Breast epithelium (tissue), 4 donors: Measurements from ENCODE around the gene UBE3C. TPM values are rescaled to one million over a fixed set of nuclear protein-coding genes. Genes with fewer than 3 reads are reported as not detected.
"Not testable (repeated sequence)": the region's sequence is repeated elsewhere in the genome, so short reads cannot be mapped to it uniquely, and the experiment has no call there.

Experiments
- DNase-seq, 2 donors: peaks; one replicate each; pipeline ENCODE4 v3.0.0-alpha.2; 2019; ENCODE audit warnings: low spot score in 2 of 2
- H3K27ac ChIP-seq, 2 donors: fragments of 200-600 bp; sonication (generic) in 1 of 2; one replicate each; pipeline ENCODE4 v1.5.1; 2016 to 2019; ENCODE audit warnings: mild to moderate bottlenecking in 1 of 2
- H3K27me3 ChIP-seq, 2 donors: fragments of 200-600 bp; sonication (generic) in 1 of 2; one replicate each; pipeline versions ENCODE4 v1.5.1 to v1.6.0; 2017 to 2019; ENCODE audit warnings: control low read depth in 1 of 2, mild to moderate bottlenecking in 1 of 2
- H3K36me3 ChIP-seq: fragments of 200-600 bp; one replicate; pipeline ENCODE4 v1.5.1; 2019
- H3K4me1 ChIP-seq, 2 donors: fragments of 200-600 bp; sonication (generic); one replicate each; pipeline ENCODE4 v1.5.1; 2016 to 2019; ENCODE audit warnings: control low read depth in 1 of 2
- H3K4me3 ChIP-seq, 3 donors: fragments of 200-600 bp; sonication (generic); 1 replicate in 2 of 3; 2 replicates in 1 of 3; pipeline ENCODE4 v1.5.1; 2016 to 2019; ENCODE audit warnings: mild to moderate bottlenecking in 3 of 3, moderate library complexity in 2 of 3
- H3K9me3 ChIP-seq, 2 donors: fragments of 200-600 bp; sonication (generic) in 1 of 2; one replicate each; pipeline ENCODE4 v1.5.1; 2016 to 2019; ENCODE audit warnings: control low read depth in 1 of 2
- CTCF ChIP-seq, 3 donors: fragments of 450-650 bp; IDR thresholded peaks; one replicate each; pipeline ENCODE4 v1.5.1; 2016 to 2017; ENCODE audit warnings: antibody characterized with exemption in 3 of 3, mild to moderate bottlenecking in 3 of 3, moderate library complexity in 3 of 3
- POLR2A ChIP-seq: fragments of 450-650 bp; IDR thresholded peaks from one replicate; pipeline ENCODE4 v1.6.1; 2016; ENCODE audit warnings: antibody characterized with exemption, mild to moderate bottlenecking, moderate library complexity
- POLR2AphosphoS5 ChIP-seq, 3 donors: sonication (generic); formaldehyde crosslinking; IDR thresholded peaks; one replicate each; pipeline ENCODE4 v1.6.1; 2017; ENCODE audit warnings: antibody characterized with exemption in 3 of 3
- intact Hi-C: fragments of 100-400 bp; cut with DNase I; formaldehyde crosslinking; loops from one replicate; pipeline ENCODE4 v1.15.1; 2023; ENCODE audit warnings: low total_unique reads
- total RNA-seq, 3 donors: library from RNA; depleted of rRNA; stranded (reverse); fragments of >200 nt; gene quantifications; one replicate each; pipeline ENCODE4 v1.1.0, GENCODE V29; 2016

The UBE3C gene
- total RNA-seq, 3 donors from 2014 or later: 63.0 to 96.4 (median 87.4) TPM

GRCh38 chr7:157158400-157158799 lies 19.7 kb downstream of the UBE3C start:
- H3K9me3 ChIP-seq: no peaks in the 10 kb centered on the region
- no peak for TF ChIP-seq POLR2AphosphoS5 (IDR thresholded peaks at IDR 0.05)
- TF ChIP-seq POLR2A: no peak
- TF ChIP-seq CTCF (IDR thresholded peaks at IDR 0.05): no peak
- no peak for DNase-seq
- no peak overlapping the region for H3K27ac ChIP-seq
- intact Hi-C loops: no loop called here
- H3K4me3 ChIP-seq: no peak overlapping the region
- H3K27me3 ChIP-seq: no peaks in the 10 kb centered on the region
- no peaks in the 10 kb centered on the region for H3K4me1 ChIP-seq
- H3K36me3 ChIP-seq: no peaks in the 10 kb centered on the region

DNA sequence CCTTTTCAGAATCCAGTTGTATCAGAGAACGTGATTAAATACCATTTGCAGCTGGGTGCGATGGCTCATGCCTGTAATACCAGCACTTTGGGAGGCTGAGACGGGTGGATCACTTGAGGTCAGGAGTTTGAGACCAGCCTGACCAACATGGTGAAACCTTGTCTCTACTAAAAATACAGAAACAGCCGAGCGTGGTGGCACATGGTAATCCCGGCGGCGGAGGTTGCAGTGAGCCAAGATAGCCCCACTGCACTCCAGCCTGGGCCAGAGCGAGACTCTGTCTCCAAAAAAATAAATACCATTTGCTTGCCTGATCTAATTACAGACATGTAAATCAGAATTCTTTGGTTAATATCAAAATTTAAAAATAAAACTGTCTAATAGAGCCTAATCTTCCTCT lies 20.8 kb downstream of the UBE3C start:
- H3K36me3 ChIP-seq, H3K9me3 ChIP-seq, DNase-seq, H3K4me3 ChIP-seq, H3K4me1 ChIP-seq, H3K27ac ChIP-seq, H3K27me3 ChIP-seq, intact Hi-C loops: not testable (repeated sequence)

GRCh38 chr7:157160433-157160832 lies 21.7 kb downstream of the UBE3C start:
- no peaks in the 10 kb centered on the region for H3K27me3 ChIP-seq
- no peaks in the 10 kb centered on the region for H3K36me3 ChIP-seq
- no peak for TF ChIP-seq CTCF (IDR thresholded peaks at IDR 0.05)
- no peak for TF ChIP-seq POLR2A
- TF ChIP-seq POLR2AphosphoS5 (IDR thresholded peaks at IDR 0.05): no peak
- H3K4me1 ChIP-seq: no peaks in the 10 kb centered on the region
- H3K27ac ChIP-seq: no peak overlapping the region
- H3K4me3 ChIP-seq: no peak overlapping the region
- intact Hi-C loops: no loop called here
- no peaks in the 10 kb centered on the region for H3K9me3 ChIP-seq
- no peak for DNase-seq

GRCh38 chr7:157165987-157166386 lies 27.3 kb downstream of the UBE3C start:
- no peak for DNase-seq
- H3K27me3 ChIP-seq: no peaks in the 10 kb centered on the region
- no peaks in the 10 kb centered on the region for H3K36me3 ChIP-seq
- TF ChIP-seq POLR2A (no peak), CTCF (IDR thresholded peaks at IDR 0.05) (no peak), POLR2AphosphoS5 (IDR thresholded peaks at IDR 0.05) (no peak)
- no peaks in the 10 kb centered on the region for H3K4me1 ChIP-seq
- no peak overlapping the region for H3K27ac ChIP-seq
- intact Hi-C loops: no loop called here
- no peak overlapping the region for H3K4me3 ChIP-seq
- peaks cover 0 to 4% of the 10 kb centered on the region in 2 donors for H3K9me3 ChIP-seq

GRCh38 chr7:157168571-157168970 lies 29.8 kb downstream of the UBE3C start:
- Histone ChIP-seq H3K27ac (no peak overlapping the region), H3K9me3 (peaks cover 0 to 4% of the 10 kb centered on the region in 2 donors), H3K27me3 (no peaks in the 10 kb centered on the region), H3K36me3 (no peaks in the 10 kb centered on the region), H3K4me1 (no peaks in the 10 kb centered on the region), H3K4me3 (no peak overlapping the region)
- DNase-seq: no peak
- intact Hi-C loops: no loop called here
- TF ChIP-seq POLR2A: no peak
- TF ChIP-seq POLR2AphosphoS5 (IDR thresholded peaks at IDR 0.05): no peak
- TF ChIP-seq CTCF (IDR thresholded peaks at IDR 0.05): no peak

GRCh38 chr7:157176771-157177170 lies 38.0 kb downstream of the UBE3C start:
- H3K4me1 ChIP-seq: no peaks in the 10 kb centered on the region
- H3K4me3 ChIP-seq: no peak overlapping the region
- no peak for DNase-seq
- no peak for TF ChIP-seq POLR2A
- no peak for TF ChIP-seq POLR2AphosphoS5 (IDR thresholded peaks at IDR 0.05)
- no peak for TF ChIP-seq CTCF (IDR thresholded peaks at IDR 0.05)
- no peaks in the 10 kb centered on the region for H3K27me3 ChIP-seq
- no peak overlapping the region for H3K27ac ChIP-seq
- peaks cover 5% of the 10 kb centered on the region for H3K36me3 ChIP-seq
- intact Hi-C loops: no loop called here
- H3K9me3 ChIP-seq: no peaks in the 10 kb centered on the region
